LNCAP (cell line): ENCODE data around the gene CCDC27.

Source experiments
- TF ChIP-seq, protein P1 (sequence below): fragments of 450-650 bp; IDR thresholded peaks from 2 replicates; pipeline ENCODE4 v1.5.1; 2017; ENCODE audit warnings: mild to moderate bottlenecking

CCDC27 gene

DNA sequence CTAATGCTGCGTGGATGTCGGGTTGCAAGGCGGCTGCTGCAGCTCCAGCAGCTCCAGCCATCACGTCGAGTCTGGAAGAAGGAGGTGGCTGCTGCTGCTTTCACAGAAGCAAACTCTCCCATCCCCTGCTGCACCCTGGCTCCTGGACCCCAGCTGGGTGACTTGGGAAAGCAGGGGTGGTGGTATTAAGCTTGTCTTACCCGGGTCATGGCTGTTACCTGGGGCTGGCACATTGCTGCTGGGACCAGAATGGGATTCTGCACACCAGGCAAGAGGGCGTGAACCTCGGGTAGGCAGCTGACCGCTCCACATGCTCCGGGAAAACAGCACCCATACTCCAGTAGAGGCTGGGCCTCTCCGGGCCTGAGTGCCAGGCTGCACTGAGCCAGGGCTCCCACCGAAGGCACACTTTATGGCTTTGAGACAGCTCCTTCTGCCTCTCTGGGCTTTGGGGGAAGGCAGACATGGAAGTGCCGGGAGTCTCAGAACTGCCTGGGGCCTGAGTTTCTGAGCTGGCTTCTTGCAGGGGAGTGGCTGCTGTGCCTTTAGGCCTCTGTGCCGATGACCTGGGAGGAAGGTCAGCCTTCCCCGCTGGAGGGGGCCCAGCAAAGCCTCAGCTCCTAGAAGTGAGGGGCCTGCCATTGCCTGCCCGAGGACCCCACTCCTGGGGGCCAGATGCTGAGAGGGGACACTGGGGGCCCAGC lies 21.5 kb downstream of the CCDC27 start:
- TF ChIP-seq, protein P1, sequence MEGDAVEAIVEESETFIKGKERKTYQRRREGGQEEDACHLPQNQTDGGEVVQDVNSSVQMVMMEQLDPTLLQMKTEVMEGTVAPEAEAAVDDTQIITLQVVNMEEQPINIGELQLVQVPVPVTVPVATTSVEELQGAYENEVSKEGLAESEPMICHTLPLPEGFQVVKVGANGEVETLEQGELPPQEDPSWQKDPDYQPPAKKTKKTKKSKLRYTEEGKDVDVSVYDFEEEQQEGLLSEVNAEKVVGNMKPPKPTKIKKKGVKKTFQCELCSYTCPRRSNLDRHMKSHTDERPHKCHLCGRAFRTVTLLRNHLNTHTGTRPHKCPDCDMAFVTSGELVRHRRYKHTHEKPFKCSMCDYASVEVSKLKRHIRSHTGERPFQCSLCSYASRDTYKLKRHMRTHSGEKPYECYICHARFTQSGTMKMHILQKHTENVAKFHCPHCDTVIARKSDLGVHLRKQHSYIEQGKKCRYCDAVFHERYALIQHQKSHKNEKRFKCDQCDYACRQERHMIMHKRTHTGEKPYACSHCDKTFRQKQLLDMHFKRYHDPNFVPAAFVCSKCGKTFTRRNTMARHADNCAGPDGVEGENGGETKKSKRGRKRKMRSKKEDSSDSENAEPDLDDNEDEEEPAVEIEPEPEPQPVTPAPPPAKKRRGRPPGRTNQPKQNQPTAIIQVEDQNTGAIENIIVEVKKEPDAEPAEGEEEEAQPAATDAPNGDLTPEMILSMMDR = no peak

DNA sequence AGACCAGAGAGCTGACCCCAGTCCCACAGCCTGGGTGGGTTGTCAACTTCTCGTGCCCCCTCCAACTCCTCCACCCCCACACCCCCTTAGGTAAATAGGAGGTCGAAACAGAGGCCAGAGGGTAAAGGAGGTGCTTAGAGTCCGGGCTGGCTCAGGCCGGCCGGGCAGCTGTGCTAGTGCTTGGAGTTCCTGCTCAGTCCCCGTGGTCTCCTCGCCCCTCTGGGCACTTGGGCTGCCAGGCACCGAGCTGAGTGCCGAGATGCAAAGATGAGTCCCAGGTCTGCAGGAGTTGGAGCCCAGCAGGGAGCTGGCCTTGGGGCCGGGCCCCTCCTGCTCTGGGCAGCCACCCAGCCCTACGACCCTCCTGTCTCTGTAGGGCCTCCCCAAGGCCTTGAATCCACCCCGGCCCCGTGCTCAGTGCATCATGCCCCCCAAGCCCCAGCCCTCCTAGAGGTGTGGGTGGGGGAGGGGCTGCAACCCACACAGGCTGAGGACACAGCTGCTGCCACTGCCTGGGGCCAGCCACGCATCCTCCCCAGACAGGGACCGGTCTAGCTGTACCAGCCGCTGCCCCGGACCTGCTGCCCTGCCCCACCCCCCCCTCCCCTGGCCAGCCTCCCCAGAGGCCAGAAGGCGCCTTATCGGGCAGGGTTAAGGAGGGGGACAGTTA lies 22.2 kb downstream of the CCDC27 start:
- TF ChIP-seq, protein P1 = no peak

DNA sequence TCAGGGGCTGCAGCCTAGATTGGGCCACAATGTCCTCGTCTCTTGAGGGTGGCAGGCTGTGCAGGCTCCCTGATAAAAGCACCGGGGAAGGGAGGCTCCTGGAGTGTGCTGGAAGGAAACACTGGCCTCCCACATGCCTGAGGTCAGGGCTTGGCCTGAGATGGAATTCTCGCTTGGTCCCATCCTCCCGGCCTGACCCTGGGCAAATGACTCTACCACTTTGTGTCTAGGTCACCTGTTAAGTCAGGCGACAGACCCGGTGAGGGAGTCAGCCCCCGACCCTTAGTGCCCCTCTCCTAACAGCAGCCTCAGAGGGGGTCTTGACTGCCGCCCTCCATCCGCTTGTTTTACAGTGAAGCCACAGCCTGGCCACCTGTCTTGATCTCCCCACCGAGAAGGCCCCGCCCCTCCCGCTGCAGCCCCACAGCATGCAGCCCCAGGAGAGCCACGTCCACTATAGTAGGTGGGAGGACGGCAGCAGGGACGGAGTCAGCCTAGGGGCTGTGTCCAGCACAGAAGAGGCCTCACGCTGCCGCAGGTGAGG lies 22.8 kb downstream of the CCDC27 start:
- TF ChIP-seq, protein P1 = no peak

DNA sequence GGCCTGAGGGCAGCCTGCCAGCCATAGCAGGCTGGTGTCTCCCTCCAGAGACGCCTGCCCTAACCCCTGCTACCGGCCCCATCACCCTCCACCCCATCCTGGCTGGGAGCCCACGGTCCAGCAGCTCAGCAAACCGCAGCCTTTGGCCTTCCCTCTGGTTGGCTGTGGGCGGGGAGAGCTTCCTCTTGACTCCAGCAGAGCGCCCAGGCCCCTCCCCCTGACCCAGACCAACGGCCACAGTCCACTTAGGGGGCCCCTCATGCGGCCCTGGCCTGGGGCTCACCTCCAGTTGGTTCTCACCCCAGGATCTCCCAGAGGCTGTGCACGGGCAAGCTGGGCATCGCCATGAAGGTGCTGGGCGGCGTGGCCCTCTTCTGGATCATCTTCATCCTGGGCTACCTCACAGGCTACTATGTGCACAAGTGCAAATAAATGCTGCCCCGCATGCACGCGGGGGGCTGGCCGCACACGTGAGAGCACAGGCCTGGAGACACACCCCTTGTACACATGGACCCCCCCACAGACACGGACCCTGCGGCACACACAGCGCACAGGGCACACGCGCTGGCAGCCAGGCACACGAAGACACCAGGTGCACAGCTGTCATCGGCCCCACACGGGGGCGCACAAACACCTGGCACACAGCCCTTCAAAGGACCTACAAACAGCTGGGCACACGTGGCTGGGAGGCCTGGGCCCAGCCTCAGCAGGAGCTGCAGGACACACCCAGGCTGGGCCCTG lies 23.4 kb downstream of the CCDC27 start:
- TF ChIP-seq, protein P1 = peak; percentile 63

DNA sequence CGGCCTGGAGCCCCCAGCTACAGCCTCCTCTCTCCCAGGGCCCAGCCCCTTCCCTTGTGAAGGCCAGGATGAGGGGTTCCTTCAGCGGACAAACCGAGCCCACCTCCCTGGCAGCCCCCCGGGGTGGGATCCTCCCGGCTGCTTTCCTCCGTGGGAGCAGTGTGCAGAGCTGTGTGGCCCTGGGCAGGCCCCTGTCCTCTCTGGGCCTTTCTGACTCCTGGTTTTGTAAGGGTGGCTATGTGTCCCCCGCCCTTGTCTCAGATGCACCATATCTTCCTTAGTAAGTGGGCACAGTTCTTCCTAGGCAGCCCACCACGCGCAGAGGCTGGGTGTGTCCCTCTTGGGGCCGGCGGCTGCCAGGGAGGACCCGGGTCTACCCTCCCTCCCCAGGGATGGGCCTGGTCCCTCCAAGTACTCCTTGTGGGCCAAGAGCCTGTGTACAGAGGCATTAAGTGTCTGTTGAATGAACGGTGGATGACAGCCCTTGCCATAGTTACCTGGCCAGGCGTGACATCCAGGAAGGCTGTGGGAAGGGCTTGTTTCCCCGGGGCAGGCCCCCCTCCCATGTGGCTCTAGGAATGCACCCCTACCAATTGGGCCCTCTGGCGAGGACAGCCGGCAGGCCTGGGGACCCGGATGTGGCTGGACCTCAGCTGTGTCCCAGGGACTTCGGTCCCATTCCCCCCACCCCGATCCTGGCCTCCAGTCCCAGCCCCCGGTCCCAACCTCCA lies 24.1 kb downstream of the CCDC27 start:
- TF ChIP-seq, protein P1 = no peak

DNA sequence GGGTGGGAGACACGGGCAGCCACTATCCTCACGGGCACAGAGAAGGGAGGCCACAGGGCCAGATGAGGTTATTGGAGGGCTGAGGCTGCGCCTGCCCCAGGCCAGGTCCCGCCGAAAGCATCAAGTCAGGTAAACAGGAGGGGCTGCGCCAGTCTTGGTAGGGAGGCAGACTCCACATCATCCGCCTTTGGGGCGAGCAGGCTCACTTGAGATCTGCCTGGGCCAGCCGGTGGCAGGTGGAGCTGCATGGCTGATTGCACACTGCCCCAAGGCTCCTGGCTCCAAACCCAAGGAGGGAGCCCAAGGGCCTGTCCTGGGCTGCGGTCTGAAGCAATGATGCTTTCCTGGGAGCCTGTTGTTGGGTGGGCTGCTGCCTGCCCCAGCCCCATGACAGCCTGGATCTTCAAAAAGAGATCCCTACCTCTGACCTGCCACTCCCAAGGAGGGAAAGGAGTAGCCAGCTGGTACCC lies 24.9 kb downstream of the CCDC27 start:
- TF ChIP-seq, protein P1 = no peak
